GM19023 (cell line): ENCODE results near the gene PDAP1.
"Not testable (repeated sequence)": the region's sequence is repeated elsewhere in the genome, so short reads cannot be mapped to it uniquely, and the experiment has no call there.

Experiments
- ATAC-seq: cut with Tn5 transposase; IDR thresholded peaks from one replicate; pipeline ENCODE4 v1.9.1; 2021; ENCODE audit warnings: mild to moderate bottlenecking, moderate library complexity; ENCODE audit not compliant: unreplicated experiment

The PDAP1 gene

DNA sequence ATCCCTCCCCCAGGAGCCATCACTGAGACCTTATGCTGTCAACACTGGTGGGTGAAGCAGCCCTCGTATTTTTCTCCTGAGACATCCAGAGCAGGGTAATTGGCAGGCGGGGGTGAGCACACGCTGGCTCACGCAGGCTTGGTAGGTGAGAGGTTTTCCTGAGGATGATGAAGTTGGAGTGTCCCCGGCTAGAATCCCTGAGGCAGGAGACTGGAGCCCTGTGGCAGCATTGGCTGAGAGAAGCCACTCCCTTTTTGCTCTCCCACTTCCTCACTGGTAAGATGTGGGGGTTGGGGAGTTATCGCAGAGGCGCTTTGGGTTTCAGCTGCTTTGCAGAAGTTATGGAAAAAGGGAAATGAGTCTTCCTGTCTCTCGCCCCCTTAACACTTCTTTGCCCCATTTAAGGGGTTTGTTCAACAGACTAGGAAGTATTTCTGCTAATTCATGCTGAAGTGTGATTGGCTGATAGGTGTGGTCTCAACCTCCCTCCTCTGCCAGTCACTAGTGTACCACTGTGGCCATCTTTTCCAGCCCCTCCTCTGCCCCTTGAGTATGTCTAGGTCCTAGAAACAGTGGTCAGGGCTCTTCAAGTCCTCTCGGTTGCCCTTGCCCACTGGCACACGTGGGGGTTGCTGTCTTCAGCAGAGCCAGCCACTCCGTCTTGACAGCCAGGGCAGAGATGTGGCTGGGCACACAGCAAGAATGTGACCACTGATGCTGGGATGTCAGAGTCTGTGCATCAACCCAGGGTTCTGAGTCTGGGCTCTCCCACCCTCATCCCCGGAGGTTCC is 28.2 kb downstream of the PDAP1 start:
- peak; percentile 37 for ATAC-seq

DNA sequence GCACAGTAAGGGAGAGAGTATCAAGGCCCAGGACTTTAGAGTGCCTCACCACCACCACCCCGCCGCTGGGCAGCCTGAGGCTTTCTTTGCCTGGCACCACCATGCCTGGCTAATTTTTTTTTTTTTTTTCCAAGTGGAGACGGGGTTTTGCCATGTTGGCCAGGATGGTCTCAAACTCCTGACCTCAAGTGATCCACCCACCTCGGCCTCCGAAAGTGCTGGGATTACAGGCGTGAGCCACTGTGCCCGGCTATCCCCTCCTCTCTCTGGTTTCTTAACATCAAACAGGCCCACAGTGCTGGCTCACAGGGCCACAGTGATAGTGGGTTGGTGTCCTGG is 28.7 kb downstream of the PDAP1 start:
- not testable (repeated sequence) for ATAC-seq

DNA sequence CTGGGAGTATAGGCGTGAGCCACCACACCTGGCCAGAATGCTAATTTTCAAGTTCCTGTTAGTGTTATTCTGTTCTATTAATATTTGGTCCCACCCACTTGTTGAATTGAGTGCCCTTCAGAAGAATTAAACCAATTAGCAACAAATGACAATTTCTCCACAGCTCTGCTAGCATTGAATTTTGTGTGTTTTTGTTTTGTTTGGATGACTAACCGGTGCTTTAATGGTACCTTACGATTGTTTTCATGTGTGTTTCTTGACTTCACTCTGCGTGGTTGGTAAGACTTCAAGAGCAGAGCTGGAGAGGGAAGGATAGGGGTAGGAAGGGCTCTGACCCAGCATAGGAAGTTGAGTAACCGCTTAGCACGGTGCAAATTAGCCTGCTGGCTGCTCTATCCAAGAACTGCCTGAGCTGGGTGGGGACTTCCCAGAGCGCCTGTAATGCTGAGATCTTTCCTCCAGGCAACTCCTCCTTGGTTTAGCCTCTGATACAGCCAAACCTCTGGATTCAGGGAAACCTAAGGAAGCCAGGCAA is 29.3 kb downstream of the PDAP1 start:
- ATAC-seq, result no peak

DNA sequence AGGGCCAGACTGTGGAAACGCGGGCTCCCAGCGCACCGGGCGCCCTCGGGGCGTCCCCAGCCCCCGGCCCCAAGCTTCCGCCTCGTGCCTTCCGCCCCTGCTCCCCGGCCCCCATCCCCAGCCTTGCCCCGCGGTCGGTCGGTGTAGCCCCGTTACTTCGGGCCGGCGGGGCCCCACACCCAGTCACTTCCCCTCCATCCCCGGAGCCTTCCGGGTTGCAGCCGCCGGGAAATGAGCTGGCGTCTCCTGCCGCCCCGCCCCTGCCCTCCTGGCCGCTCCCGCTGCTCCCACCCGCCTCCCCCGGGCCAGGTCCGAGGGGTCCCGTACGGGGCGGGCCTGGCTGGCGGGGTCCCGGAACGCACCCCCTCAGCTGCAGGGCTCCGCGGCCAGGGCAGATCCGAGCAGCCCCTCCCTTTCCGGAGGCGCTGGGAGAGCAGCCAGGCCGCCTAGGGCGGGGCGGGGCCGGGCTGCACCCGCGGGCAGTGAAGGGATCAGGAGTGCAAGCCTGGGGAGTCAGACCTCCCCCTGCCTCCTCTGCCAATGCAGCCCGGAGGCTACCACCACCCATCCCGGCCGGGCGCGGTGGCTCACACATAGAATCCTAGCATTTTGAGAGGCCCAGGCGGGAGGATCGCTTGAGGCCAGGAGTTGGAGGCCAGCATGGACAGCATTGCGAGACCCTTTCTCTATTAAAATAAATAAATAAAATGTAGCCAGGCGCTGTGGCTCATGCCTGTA is 33.2 kb downstream of the PDAP1 start:
- peak; percentile 48 for ATAC-seq

DNA sequence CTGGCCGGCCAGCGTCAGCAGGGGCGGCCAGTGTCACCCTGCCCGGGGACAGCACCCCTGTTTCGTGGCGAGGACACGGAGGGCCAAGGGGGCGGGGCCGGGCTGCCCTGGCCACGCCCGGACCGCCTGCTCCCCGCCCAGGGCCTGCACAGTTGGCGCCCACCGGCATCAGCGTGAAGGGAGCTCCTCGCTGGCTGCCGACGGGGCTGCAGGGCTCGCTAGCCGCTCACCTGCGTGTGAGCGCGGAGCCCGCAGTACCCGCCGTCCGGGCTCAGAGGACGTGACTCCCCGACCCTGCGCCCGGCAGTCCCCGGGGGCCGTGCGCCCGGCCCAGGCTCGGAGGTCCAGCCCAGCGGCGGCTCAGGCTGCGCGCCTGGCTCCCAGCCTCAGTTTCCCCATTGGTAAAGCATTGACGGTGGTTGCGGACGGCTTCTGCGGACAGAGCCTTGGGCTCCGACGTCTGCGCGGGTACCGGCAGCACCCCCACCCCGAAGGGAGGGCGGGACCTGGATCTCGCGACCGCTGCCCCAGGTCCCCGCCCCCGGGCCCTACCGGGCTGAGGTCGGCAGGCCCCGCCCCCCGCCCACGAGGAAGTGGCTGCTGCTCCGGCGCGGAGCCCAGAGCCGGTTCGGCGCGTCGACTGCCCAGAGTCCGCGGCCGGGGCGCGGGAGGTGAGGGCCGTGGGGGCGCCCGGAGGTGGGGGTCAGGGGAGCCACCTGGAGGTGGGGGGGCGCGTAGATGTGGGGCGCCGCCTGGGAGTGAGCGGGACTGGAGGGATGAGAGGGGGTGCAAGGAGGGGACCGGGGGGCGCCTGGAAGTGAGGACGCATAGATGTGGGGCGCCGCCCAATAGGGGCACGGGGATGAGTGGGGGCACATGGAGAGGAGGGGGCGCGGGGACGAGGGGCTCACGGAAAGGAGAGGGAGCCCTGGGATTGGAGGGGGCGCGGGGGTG is 34.0 kb downstream of the PDAP1 start, which contains the start of gene ARPC1B:
Gene ARPC1B (plus strand): TSS at position 620 of the 954 bp plus-strand sequence. CDS start 10,985 bp downstream, outside the sequence.
- ATAC-seq, result peak; percentile 69

DNA sequence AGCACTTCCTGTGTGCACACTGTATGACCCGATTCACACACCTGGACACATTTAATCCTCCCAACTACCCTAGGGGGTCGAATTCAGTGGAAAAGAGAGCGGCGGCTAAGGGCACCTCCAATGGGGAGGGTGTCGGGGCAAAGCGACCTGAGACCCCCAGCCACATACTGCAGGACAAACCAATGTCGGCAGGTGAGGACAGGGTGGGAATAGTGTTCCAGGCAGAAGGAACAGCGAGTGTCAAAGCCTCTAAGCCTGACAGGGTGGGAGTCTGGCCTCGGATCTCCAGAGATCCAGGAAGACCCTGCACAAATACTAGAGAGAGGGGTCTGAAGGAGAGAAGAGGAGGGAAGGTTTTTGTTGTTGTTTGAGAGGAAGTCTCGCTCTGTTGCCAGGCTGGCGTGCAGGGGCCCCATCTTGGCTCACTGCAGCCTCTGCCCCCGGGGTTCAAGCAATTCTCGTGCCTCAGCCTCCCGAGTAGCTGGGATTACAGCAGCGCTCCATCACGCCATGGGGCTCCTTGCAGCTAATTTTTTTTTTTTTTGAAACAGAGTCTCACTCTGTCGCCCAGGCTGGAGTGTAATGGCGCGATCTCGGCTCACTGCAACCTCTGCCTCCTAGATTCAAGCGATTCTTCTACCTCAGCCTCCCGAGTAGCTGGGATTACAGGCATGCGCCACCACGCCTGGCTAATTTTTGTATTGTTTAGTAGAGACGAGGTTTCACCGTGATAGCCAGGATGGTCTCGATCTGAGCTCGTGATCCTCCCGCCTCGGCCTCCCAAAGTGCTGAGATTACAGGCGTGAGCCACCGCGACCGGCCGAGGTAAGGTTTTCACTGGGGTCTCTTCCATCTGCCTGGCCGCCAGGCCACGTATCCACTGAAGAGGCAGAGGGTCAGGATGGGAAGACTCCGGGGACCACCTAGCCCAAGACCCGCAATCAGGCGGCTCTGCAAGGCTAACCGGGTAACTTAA is 35.0 kb downstream of the PDAP1 start:
- ATAC-seq, result no peak

DNA sequence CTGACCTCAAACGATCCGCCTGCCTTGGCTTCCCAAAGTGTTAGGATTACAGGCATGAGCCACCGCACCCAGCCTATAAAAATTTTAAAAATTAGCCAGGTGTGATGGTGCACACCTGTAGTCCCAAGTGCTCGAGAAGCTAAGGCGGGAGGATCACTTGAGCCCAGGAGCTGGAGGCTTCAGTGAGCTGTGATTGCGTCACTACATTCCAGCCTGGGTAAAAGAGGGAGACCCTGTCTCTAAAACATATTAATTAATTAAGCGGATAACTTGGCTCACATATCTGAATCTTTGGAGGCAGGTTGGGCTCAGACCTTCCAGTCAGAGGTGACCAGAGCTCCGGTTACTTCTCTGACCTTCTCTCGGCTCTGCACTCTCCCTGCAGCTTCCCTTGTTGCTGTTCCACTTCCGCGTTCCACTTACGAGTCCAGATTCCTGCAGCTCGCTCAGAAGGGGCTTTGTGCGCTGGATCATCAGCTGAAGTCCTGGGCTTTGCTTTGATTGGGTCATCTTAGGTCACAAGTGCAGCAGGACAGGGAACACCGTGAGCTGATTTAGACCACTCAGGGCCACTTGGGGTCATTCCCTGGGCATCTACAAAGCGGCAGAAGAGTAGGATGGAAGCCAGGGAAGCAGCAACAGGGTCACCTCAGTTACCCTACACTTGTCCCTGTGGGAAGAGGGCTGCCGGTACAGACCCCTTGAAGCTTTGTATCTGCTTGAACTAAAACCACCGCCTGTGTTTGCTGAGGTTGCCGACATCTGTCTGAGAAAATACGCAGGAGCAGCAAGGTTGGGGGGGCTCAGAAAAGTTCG is 35.9 kb downstream of the PDAP1 start:
- no peak for ATAC-seq

DNA sequence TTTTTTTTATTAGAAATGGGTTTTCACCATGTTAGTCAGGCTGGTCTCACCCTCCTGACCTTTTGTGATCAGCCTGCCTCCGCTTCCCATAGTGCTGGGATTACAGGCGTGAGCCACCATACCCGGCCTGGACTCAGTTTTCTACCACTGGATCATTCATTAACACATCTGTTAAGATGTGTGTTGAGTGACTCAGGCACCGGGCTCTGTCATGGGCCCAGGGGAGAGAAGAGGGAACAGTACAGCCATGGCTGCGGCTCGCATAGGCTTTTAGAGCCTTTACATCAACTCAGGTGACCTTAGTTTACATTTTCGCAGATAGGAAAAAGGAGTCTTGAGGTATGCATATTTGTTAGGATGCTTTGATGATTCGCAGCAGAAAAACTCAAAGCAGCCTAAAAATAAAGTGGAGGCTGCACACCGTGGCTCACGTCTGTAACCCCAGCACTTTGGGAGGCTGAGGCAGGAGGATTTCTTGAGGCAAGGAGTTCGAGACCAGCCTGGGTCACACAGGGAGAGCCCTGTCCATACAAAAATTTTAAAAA is 36.9 kb downstream of the PDAP1 start:
- ATAC-seq, result no peak

DNA sequence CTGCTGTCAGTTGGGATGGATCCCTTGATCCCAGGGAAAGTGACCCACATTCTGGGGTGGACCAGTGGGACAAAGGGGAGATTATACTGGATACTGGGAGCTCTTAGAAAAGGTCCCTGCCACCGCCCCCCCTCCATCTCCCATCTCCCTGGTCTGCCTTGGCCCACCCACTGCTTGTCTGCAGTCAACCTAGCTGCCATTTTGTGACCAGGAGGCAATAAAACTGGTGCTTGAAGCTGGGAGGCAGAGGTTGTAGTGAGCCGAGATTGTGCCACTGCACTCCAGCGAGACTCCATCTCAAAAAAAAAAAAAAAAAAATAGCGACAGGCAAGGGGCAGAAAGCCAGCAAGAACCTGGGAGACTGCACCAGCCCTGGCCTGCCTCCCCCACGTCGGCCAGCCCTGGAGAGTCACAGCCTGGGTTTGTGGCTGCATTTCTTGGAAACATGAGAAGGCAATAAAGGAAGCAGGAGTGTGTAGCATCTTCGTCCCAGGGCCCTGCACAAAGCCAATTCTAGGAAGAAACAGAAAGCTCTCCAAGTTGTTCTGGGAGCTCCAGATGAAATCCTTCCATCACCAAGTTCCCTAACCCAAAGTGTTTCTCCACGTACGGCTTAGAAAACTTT is 38.5 kb downstream of the PDAP1 start:
- ATAC-seq, result no peak

DNA sequence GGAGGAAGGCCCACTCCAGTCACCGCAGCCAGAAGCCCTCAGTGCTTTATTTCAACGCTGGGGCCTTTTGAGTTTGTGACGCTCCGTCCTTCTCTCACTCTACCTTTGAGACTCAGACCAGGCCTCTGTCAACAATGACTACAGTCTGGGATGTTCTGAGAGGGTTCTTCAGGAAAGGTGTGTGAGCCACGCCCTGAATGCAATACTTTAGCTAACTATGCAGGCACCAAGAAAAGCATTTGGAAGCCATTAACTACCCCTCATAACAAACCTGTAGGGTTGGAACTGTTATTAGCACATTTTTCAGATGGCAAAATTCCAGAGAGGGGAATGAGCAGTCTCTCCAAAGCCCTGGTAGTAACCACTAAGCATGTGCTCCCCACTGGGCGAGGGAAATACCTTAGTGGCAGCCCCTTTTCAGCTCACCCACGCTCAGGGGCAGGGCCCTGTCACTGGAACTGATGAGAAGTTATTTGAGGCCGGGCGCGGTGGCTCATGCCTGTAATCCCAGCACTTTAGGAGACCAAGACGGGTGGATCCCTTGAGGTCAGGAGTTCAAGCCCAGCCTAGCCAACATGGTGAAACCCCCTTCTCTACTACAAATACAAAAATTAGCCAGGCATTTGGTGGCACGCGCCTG is 39.5 kb downstream of the PDAP1 start:
- ATAC-seq, result no peak

DNA sequence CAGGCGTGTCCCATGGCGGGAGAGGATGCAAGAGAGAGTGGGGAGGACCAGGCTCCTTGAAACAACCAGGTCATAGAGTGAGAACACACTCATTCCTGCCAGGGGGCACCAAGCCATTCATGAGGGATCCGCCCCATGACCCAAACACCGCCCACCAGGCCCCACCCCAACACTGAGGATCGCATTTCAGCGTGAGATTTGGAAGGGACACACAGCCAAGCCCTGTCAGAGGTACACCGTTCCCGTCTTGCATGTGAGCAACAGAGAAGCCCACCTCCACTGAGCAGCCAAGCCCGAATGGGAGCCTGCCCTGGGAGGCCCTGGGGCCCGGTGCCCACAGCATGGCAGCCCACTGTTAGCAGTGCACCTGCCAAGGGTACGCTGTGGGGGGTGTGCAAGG is 41.8 kb downstream of the PDAP1 start:
- no peak for ATAC-seq

DNA sequence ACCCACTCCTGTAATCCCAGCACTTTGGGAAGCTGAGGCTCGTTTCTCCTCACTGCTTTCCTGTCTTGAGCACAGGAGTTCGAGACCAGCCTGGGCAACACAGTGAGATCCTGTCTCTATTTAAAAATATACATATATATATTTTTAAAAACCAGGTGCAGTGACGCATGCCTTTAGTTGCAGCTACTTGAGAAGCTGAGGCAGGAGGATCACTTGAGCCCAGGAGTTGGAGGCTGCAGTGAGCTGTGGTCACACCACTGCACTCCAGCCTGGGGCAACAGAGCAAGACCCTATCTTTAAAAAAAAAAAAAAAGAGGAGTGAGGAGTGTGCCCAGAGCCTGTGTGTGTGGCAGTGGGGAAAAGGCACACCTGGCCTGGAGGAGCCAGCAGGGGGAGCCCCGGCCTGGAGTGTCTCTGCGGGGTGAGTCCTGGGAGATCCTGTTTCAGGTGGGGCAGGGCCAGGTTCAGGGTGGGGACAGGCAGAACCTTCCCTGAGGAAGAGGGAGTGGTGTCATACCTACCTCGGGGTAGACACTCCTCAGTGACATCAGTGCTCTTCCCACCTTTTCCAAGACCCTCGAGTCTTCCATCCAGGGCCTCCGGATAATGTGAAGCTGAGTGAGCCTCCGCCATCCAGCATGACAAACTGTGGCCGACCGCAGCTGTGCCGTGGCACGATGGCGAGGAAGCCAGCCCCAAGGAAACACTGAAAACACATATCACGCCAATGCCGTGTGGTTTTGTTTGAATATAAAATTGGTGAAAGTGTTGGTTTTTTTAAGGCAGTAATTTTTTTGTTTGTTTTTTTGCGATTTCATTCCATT is 42.9 kb downstream of the PDAP1 start:
- no peak for ATAC-seq

DNA sequence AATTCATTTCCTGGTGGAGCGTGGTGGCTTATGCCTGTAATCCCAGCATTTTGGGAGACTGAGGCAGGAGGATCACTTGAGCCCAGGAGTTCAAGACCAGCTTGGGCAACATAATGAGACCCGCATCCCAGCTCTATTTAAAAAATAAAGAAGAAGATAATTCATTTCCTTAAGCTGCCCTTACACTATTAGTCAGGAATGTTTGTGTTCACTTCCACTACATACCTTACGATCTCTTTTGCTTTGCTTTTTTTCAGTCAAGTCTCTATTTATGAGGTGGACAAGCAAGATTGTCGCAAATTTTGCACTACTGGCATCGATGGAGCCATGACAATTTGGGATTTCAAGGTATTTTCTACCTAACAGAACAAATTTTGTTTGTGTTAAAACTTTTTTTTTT is 45.1 kb downstream of the PDAP1 start:
- ATAC-seq, result no peak

DNA sequence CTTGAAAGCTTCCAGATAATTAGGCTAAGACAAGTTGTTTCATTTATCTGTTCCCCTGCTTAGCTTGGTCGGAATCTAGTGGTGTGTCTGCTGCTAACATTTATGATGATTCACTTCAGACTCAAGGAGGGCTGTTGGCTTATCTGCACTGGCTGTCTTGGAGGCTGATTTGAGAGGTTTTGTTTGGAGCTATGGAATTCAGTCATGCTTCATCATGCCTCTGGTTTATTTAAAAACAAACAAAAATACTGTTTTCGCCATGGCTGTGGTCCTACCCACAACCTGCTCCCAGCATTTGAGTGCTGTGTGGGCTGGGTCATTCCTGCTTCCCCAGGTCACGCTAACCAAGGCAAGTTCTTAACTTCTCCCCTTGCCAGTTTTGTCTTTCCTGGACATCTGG is 45.6 kb downstream of the PDAP1 start:
- no peak for ATAC-seq

DNA sequence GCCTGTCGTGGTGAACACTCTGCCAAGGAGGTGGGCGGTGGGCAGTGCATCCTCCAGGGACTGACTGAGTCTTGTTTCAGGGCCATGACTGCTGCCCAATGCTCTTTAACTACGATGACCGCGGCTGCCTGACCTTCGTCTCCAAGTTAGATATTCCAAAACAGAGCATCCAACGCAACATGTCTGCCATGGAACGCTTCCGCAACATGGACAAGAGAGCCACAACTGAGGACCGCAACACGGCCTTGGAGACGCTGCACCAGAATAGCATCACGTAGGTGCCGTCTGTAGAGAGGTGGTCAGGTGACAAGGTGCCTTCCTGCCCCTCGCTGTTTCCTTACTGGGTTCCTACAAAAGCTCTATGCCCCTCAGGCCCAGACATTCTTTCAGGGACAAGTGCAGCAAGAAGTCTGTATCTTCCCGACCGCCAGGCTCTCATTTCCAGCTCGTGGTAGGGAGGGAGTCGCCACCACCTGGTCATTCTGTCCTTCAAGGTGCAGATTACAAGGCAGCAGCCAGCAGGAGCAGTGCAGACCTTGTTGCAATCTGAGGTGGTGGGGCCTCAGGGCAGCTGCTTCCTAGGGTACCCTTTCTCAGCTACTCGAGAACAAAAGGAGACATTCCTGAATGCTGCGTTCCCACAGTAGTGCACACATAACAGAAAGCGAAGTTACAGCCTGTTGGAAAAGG is 48.8 kb downstream of the PDAP1 start:
- ATAC-seq, result no peak

DNA sequence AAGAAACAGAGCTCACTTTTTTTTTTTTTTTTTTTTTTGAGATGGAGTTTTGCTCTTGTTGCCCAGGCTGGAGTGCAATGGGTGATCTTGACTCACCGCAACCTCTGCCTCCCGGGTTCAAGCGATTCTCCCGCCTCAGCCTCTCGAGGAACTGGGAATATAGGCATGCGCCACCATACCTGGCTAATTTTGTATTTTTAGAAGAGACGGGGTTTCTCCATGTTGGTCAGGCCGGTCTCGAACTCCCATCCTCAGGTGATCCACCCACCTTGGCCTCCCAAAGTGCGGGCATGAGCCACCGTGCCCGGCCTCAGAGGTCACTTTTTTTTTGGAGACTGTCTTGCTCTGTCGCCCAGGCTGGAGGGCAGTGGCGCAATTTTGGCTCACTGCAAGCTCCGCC is 49.9 kb downstream of the PDAP1 start:
- not testable (repeated sequence) for ATAC-seq
